WERI-Rb-1 (cell line): Measurements from ENCODE around the gene SCYL2.

Source experiments
- DNase-seq: peaks from one replicate; pipeline ENCODE4 v3.0.0-alpha.2; 2020
- H3K27ac ChIP-seq: fragments of 250-450 bp; sonication (Bioruptor Pico); 2 replicates; pipeline ENCODE4 v1.5.1; 2020; ENCODE audit warnings: mild to moderate bottlenecking, moderate library complexity
- H3K27me3 ChIP-seq: fragments of 250-450 bp; sonication (Bioruptor Pico); 2 replicates; pipeline ENCODE4 v1.5.1; 2021; ENCODE audit warnings: mild to moderate bottlenecking, low read depth, moderate library complexity; ENCODE audit not compliant: insufficient read depth, severe bottlenecking
- H3K36me3 ChIP-seq: fragments of 250-450 bp; sonication (Bioruptor Pico); 2 replicates; pipeline ENCODE4 v1.5.1; 2020; ENCODE audit warnings: mild to moderate bottlenecking, moderate library complexity
- H3K4me3 ChIP-seq: 2 replicates; pipeline ENCODE4 v1.5.1; 2011; ENCODE audit warnings: low read depth, mild to moderate bottlenecking, control low read depth, low read length
- H3K9me3 ChIP-seq: fragments of 250-450 bp; sonication (Bioruptor Pico); 2 replicates; pipeline ENCODE4 v1.5.1; 2021; ENCODE audit warnings: mild to moderate bottlenecking, moderate library complexity; ENCODE audit not compliant: severe bottlenecking
- TF ChIP-seq, protein P1 (sequence below): IDR thresholded peaks from 2 replicates; pipeline ENCODE4 v1.5.1; 2011; ENCODE audit warnings: low read depth, mild to moderate bottlenecking, control low read depth, inconsistent platforms, low read length

Gene SCYL2

GRCh38 chr12:100375038-100375735 is 108.2 kb downstream of the SCYL2 start:
- TF ChIP-seq, protein P1, sequence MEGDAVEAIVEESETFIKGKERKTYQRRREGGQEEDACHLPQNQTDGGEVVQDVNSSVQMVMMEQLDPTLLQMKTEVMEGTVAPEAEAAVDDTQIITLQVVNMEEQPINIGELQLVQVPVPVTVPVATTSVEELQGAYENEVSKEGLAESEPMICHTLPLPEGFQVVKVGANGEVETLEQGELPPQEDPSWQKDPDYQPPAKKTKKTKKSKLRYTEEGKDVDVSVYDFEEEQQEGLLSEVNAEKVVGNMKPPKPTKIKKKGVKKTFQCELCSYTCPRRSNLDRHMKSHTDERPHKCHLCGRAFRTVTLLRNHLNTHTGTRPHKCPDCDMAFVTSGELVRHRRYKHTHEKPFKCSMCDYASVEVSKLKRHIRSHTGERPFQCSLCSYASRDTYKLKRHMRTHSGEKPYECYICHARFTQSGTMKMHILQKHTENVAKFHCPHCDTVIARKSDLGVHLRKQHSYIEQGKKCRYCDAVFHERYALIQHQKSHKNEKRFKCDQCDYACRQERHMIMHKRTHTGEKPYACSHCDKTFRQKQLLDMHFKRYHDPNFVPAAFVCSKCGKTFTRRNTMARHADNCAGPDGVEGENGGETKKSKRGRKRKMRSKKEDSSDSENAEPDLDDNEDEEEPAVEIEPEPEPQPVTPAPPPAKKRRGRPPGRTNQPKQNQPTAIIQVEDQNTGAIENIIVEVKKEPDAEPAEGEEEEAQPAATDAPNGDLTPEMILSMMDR = no peak

DNA sequence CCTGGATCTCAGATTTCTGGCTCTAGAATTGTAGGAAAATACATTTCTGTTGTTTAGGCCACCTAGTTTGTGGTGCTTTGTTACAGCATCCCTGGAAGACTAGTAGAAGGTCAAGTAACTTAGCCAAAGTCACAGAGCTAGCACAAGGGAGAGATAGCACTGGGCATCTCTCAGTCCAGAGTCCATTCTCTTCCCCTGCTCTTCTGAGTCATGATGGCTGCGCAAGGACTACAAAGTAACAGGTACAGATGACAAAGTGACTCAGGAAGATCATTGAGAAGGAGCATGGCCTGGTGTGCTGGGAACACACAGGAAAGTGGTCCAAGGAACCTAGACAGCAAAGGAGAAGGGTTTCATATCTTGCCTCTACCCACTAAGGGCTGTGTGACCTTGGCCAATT is 109.2 kb downstream of the SCYL2 start:
- H3K27me3 ChIP-seq = no peaks in the 10 kb centered on the region
- H3K36me3 ChIP-seq = no peaks in the 10 kb centered on the region

More at GRCh38 chr12:100375038-100375735, 108.2 kb downstream of the SCYL2 start:
- H3K4me3 ChIP-seq = no peak overlapping the region
- no peak overlapping the region for H3K27ac ChIP-seq
- no peaks in the 10 kb centered on the region for H3K9me3 ChIP-seq
- no peaks in the 10 kb centered on the region for H3K27me3 ChIP-seq
- H3K36me3 ChIP-seq = no peaks in the 10 kb centered on the region
- DNase-seq = no peak

DNA sequence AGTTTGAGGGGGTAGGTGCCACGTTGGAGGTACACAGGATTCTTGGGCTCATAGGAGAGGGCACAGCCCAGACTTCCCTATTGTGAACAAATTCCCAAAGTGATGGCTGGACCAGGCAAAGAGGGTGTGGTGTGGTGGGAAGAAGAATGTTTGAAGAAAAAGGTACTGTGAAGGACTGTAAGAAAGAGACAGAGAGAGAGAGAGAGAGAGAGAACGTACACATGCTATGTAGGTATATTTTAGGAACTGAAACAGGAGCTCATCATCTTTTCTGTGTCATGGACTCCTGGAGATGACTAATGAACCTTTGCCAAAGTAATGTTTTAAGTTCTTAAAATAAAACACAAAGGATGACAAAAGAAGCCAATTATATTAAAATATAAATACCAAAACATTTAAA is 114.4 kb downstream of the SCYL2 start:
- Histone ChIP-seq H3K36me3 (no peaks in the 10 kb centered on the region), H3K9me3 (no peaks in the 10 kb centered on the region), H3K27ac (no peak overlapping the region), H3K4me3 (no peak overlapping the region), H3K27me3 (no peaks in the 10 kb centered on the region)
- DNase-seq = no peak
- TF ChIP-seq, protein P1 = no peak

More for the DNA sequence above, 109.2 kb downstream of the SCYL2 start:
- TF ChIP-seq, protein P1 = no peak
- no peak for DNase-seq
- H3K9me3 ChIP-seq = no peaks in the 10 kb centered on the region
- no peak overlapping the region for H3K4me3 ChIP-seq
- H3K27ac ChIP-seq = no peak overlapping the region

DNA sequence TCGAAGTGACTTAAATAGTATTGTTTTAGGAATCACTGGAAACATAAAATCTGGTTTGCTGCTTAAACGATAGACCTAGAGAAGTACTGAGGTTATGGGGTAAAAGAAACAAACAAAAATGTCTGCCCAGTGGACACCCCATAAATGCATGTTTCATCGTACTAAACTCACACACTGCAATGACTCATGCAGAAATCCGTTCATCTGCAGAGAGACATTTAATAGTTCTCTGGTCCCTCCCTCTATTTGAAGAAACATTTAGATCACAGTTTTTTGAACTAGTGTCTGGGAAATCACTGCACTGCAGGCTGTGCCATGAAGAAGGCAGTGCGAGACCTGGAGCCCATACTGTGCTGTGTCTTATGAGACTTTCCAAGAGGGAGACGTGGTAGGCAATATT is 115.4 kb downstream of the SCYL2 start:
- DNase-seq = no peak
- Histone ChIP-seq H3K36me3 (no peaks in the 10 kb centered on the region), H3K9me3 (no peaks in the 10 kb centered on the region), H3K4me3 (no peak overlapping the region), H3K27ac (no peak overlapping the region), H3K27me3 (no peaks in the 10 kb centered on the region)
- TF ChIP-seq, protein P1 = no peak

DNA sequence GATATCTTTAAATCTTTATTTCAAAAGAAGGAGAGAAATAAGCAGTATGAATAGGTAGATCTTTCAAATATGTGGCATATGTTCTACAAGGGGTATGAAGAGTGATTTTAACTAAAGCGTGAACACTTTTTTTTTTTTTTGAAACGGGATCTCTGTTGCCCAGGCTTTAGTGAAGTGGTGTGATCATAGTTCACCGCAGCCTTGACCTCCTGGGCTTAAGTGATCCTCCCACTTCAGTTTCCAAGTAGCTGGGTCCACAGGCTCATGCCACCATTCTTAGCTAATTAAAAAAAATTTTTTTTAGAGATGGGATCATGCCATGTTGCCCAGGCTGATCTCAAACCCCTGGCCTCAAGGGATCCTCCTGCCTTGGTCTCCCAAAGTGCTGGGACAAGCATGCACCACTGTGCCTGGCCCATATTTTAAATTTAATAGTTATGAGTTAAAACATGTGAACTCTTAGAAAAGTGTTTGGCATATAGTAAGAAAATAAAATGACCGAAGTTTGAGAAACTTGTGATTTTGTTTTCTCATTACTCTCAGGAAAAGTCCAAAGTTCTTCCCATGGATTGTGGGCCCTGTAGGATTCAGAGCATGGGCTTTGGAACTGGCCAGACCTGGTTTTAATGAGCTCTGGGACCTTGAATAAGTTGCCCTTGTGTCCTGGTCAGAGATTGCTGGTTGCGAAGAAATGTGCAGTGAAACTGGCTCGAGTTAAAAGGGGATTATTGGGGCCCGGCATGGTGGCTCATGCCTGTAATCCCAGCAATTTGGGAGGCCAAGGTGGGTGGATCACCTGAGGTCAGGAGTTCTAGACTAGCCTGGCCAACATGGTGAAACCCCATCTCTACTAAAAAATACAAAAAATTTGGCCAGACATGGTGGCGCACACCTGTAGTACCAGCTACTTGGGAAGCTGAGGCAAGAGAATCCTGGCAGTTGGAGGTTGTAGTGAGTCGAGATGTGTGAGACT is 116.9 kb downstream of the SCYL2 start:
- Histone ChIP-seq H3K9me3 (no peaks in the 10 kb centered on the region), H3K27ac (no peak overlapping the region), H3K4me3 (no peak overlapping the region), H3K27me3 (no peaks in the 10 kb centered on the region), H3K36me3 (no peaks in the 10 kb centered on the region)
- no peak for DNase-seq
- TF ChIP-seq, protein P1 = no peak
